Adipocyte (in vitro differentiated cells): ENCODE results near the gene SARDH.
A peak's percentile ranks its signal among the peaks of the same experiment; 100 is the strongest.

ENCODE experiments used
- DNase-seq: peaks from one replicate; pipeline ENCODE4 v3.0.0-alpha.2; 2015; ENCODE audit warnings: low read depth
- H3K27me3 ChIP-seq: replicated peaks from 2 replicates; pipeline ENCODE4 v1.7.0; 2013; ENCODE audit warnings: mild to moderate bottlenecking, low read length, moderate library complexity; ENCODE audit not compliant: control insufficient read depth, insufficient read depth
- H3K36me3 ChIP-seq: 2 replicates; pipeline ENCODE4 v1.7.0; 2013; ENCODE audit warnings: low read length, mild to moderate bottlenecking, moderate library complexity; ENCODE audit not compliant: control insufficient read depth, insufficient read depth, severe bottlenecking
- H3K4me1 ChIP-seq: 2 replicates; pipeline ENCODE4 v1.7.0; 2013; ENCODE audit warnings: mild to moderate bottlenecking, low read length, moderate library complexity; ENCODE audit not compliant: control insufficient read depth, insufficient read depth
- H3K4me3 ChIP-seq: 2 replicates; pipeline ENCODE4 v1.7.0; 2013; ENCODE audit warnings: mild to moderate bottlenecking, low read length, moderate library complexity
- H3K9ac ChIP-seq: 2 replicates; pipeline ENCODE4 v1.7.0; 2013; ENCODE audit warnings: mild to moderate bottlenecking, low read length, moderate library complexity
- H3K9me3 ChIP-seq: 2 replicates; pipeline ENCODE4 v1.7.0; 2013; ENCODE audit warnings: mild to moderate bottlenecking, low read length, moderate library complexity; ENCODE audit not compliant: control insufficient read depth

SARDH gene

GRCh38 chr9:133689151-133689763 is 48.9 kb downstream of the SARDH start:
- H3K4me1 ChIP-seq: peaks cover 5% of the 10 kb centered on the region
- peaks cover 3% of the 10 kb centered on the region for H3K27me3 ChIP-seq
- DNase-seq: no peak
- no peak overlapping the region for H3K4me3 ChIP-seq
- no peaks in the 10 kb centered on the region for H3K9me3 ChIP-seq
- H3K36me3 ChIP-seq: no peaks in the 10 kb centered on the region
- no peak overlapping the region for H3K9ac ChIP-seq

GRCh38 chr9:133687856-133688761 is 50.0 kb downstream of the SARDH start:
- no peak for DNase-seq
- H3K4me1 ChIP-seq: peaks cover 9% of the 10 kb centered on the region
- no peaks in the 10 kb centered on the region for H3K9me3 ChIP-seq
- no peak overlapping the region for H3K4me3 ChIP-seq
- no peak overlapping the region for H3K9ac ChIP-seq
- no peaks in the 10 kb centered on the region for H3K36me3 ChIP-seq
- H3K27me3 ChIP-seq: peaks cover 2% of the 10 kb centered on the region

- Histone ChIP-seq H3K36me3 (no peaks in the 10 kb centered on the region), H3K4me1 (peaks cover 9% of the 10 kb centered on the region), H3K4me3 (no peak overlapping the region), H3K9me3 (no peaks in the 10 kb centered on the region), H3K9ac (no peak overlapping the region), H3K27me3 (peaks cover 5% of the 10 kb centered on the region)
- no peak for DNase-seq
These were observed 51.2 kb downstream of the SARDH start for GRCh38 chr9:133686642-133687575.

GRCh38 chr9:133685653-133686609 is 52.2 kb downstream of the SARDH start:
- no peak for DNase-seq
- Histone ChIP-seq H3K4me3 (no peak overlapping the region), H3K9me3 (no peaks in the 10 kb centered on the region), H3K27me3 (peaks cover 13% of the 10 kb centered on the region), H3K9ac (no peak overlapping the region), H3K4me1 (peaks cover 5% of the 10 kb centered on the region), H3K36me3 (no peaks in the 10 kb centered on the region)

- no peak overlapping the region for H3K9ac ChIP-seq
- peaks cover 15% of the 10 kb centered on the region for H3K27me3 ChIP-seq
- DNase-seq: no peak
- no peak overlapping the region for H3K4me3 ChIP-seq
- no peaks in the 10 kb centered on the region for H3K9me3 ChIP-seq
- H3K4me1 ChIP-seq: peaks cover 8% of the 10 kb centered on the region
- H3K36me3 ChIP-seq: no peaks in the 10 kb centered on the region
These were observed 53.2 kb downstream of the SARDH start for GRCh38 chr9:133684936-133685361.

- no peak for DNase-seq
- no peaks in the 10 kb centered on the region for H3K36me3 ChIP-seq
- peaks cover 18% of the 10 kb centered on the region for H3K27me3 ChIP-seq
- no peaks in the 10 kb centered on the region for H3K9me3 ChIP-seq
- H3K4me3 ChIP-seq: no peak overlapping the region
- no peak overlapping the region for H3K9ac ChIP-seq
- H3K4me1 ChIP-seq: peaks cover 14% of the 10 kb centered on the region
These were observed 53.8 kb downstream of the SARDH start for GRCh38 chr9:133684121-133684935.

GRCh38 chr9:133683586-133684120 is 54.5 kb downstream of the SARDH start:
- peaks cover 25% of the 10 kb centered on the region for H3K27me3 ChIP-seq
- H3K36me3 ChIP-seq: no peaks in the 10 kb centered on the region
- H3K4me1 ChIP-seq: peaks cover 16% of the 10 kb centered on the region
- DNase-seq: no peak
- no peaks in the 10 kb centered on the region for H3K9me3 ChIP-seq
- no peak overlapping the region for H3K4me3 ChIP-seq
- peak overlapping the region; percentile 46 for H3K9ac ChIP-seq

- DNase-seq: no peak
- peaks cover 16% of the 10 kb centered on the region for H3K4me1 ChIP-seq
- H3K9me3 ChIP-seq: no peaks in the 10 kb centered on the region
- peak overlapping the region; percentile 46 for H3K9ac ChIP-seq
- H3K4me3 ChIP-seq: no peak overlapping the region
- H3K36me3 ChIP-seq: no peaks in the 10 kb centered on the region
- H3K27me3 ChIP-seq: peaks cover 31% of the 10 kb centered on the region
These were observed 55.1 kb downstream of the SARDH start for GRCh38 chr9:133682818-133683585.

- Histone ChIP-seq H3K4me1 (peaks cover 16% of the 10 kb centered on the region), H3K9ac (no peak overlapping the region), H3K9me3 (no peaks in the 10 kb centered on the region), H3K4me3 (no peak overlapping the region), H3K36me3 (no peaks in the 10 kb centered on the region), H3K27me3 (peaks cover 38% of the 10 kb centered on the region)
- no peak for DNase-seq
These were observed 56.4 kb downstream of the SARDH start for GRCh38 chr9:133681658-133682306.
